NCI-H1105 treated with DMSO at 0.1 percent for 48 hours (cell line): ENCODE data around the gene CACNB2.
"Not testable (repeated sequence)": the region's sequence is repeated elsewhere in the genome, so short reads cannot be mapped to it uniquely, and the experiment has no call there.

Experiments used
- DNase-seq: peaks from one replicate; lab custom pipeline; 2025; lab: John Stamatoyannopoulos, UW

CACNB2 gene

DNA sequence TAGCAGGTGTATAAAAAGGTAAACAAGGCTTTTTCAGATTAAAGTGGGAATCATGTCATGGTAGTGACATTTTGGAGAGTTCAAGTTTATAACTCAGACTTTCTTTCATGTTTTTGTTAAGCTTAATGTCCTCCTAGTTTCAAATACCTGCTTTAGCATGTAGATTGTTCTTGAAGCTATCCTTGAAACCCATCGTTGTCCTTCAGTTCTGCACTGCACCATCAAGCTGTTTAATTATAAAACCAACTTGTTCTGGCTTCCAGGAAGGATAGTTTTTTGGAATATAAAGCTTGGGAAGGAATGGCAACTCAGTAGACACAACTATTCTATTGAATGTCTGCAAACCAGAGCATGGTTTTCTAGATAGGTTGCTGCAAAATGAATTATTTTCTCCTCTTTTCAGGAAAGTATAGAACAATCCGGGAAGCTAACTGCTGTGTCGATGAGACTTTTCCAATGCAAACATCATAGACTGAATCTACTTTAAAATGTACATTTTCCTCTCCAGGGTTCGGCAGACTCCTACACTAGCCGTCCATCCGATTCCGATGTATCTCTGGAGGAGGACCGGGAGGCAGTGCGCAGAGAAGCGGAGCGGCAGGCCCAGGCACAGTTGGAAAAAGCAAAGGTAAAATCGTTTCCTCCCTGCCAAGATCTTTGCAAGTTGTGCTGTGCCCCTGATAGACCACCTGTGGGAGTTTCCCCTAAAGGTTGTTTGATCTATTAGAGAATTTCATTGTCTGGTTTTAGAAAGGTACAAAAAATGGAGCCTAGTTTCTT is 261.4 kb downstream of the CACNB2 start:
- DNase-seq: no peak

DNA sequence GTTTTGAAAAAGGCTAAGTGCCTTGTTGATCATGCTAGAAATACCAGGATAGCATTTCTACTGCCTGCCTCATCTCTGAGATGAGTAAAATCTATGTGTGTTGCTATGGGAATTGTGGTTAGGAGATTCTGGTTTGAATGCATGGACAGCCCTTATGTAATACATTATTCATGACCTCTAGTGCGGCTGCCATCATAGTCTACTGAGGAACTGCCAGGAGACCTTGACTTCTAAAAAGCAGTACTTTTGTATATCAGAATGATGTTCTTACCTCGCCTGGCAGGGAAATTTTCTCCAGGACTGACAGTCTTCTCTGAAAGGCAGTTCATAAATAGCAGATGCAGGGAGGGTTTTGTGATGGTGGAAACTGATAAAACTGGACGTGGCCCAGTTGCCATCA is 262.6 kb downstream of the CACNB2 start:
- DNase-seq: no peak

- no peak for DNase-seq
Observed at GRCh38 chr10:18404530-18404929, 264.3 kb downstream of the CACNB2 start.

GRCh38 chr10:18406136-18406535 is 265.9 kb downstream of the CACNB2 start:
- DNase-seq: no peak

DNA sequence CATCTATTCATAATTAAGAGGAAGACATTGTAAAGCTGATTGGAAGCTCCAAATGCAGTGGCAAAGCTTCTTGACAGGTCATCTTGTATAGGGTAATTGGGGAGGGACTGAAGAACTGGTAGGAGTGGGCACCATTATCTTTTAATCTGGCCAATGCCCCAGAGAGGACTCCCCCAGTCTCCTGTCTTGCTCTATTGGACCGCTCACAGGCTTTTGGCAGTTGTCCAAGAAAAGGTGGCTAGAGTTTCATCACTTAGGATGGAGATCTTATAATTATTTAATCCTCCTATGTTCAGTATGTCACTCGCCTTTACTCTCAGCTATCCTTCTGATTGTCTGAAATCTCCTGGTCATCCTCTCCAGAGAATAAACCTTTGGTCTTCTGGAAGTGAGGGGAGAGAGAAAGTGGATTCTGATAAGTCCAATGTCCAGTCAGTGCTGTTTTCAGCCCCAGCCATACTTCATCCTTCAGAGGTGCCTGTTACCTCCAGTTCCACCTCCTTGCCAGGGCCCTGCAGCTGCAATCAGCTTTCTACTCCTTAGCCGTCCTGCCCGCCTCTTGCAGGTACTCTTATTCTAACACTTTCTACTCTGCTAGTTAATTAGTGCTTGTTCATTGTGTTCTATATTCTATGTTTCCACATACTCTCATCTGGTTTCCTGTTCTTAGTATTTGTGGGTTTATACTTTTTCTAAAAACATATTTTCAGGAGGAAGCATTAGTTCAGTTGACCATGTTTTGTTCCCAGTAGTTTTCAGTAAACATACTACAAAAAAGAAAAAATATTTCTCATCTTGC is 269.6 kb downstream of the CACNB2 start:
- DNase-seq: no peak

GRCh38 chr10:18414061-18414460 is 273.8 kb downstream of the CACNB2 start:
- no peak for DNase-seq

DNA sequence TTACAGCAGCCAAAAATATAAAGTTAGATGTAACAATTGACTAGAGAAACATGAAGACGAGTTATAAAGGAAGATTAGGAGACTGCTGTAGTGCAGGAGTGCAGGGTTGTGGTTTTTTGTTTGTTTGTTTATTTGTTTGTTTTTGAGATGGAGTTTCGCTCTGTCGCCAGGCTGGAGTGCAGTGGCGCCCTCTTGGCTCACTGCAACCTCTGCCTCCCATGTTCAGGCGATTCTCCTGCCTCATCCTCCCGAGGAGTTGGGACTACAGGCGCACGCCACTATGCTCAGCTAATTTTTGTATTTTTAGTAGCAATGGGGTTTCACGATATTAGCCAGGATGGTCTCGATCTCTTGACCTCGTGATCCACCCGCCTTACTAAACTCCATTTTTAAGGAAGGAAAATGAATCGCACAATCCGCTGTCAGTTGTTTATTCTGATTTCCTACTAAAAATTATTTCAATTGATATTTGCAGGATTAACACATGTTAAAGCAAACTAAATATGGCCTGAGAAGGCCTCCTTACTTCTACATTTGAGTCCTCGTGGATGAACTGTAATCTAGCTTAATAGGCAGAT is 277.8 kb downstream of the CACNB2 start:
- DNase-seq: no peak

DNA sequence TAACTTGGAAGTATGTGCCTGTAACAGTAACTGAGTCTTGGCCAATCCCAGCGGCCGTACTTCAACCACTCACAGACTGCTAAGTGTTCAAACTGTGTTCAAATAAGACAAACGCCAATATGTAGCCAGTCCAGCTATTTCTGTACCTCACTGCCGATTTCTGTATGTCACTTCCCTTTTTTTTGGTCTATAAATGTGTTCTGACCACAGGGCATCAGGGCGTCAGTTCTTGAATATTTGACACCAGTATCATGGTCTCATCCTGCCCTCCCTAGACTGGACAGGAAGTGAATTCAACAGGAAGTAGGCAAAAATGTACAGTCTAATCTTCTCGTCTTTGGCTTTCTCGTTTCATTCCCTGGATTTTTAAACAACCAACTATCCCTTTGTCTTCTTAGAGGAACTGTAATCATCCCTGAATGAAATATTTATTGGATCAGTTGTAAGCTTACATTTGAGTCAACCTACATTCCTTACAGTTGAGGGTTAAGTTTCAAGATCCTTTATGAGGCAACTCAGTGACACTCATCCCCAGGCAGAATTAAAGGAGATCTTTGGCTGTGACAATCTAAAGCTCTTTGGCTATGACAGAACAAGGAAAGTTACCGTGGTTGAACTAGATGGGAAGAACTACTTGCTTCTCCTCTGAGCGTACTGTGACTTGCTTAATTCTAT is 278.5 kb downstream of the CACNB2 start:
- no peak for DNase-seq

- no peak for DNase-seq
Observed at GRCh38 chr10:18419945-18420344, 279.7 kb downstream of the CACNB2 start.

- no peak for DNase-seq
Observed at GRCh38 chr10:18421726-18422293, 281.6 kb downstream of the CACNB2 start.

DNA sequence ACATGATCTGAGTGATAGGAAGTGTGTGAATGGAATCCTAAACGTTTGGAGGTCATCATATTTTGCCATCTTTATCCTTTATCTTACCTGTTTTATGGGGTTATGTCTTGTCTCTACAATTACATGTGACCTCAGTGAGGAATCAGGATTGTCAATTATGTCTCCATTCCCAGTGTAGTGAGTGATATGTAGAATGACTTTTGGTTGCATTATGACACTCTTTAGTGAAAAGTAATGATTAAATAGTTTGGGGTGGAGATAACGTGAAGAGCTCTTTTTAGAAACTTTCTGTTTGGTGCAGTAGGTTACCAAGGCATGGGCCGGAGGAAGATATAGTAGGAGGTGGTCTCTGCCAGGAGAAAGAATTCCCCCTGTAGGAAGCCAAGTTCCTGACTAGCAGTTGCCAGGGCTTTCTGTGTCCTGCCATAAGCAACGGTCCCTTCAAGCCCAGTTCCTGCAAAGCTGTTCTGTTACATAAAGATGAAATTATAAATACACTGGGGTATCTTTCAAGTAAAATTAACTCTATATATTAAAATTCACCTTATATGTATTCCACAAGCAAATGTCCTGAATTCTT is 282.9 kb downstream of the CACNB2 start:
- no peak for DNase-seq

- no peak for DNase-seq
Observed at GRCh38 chr10:18424200-18424599, 284.0 kb downstream of the CACNB2 start.

- no peak for DNase-seq
Observed at GRCh38 chr10:18429335-18429734, 289.1 kb downstream of the CACNB2 start.

DNA sequence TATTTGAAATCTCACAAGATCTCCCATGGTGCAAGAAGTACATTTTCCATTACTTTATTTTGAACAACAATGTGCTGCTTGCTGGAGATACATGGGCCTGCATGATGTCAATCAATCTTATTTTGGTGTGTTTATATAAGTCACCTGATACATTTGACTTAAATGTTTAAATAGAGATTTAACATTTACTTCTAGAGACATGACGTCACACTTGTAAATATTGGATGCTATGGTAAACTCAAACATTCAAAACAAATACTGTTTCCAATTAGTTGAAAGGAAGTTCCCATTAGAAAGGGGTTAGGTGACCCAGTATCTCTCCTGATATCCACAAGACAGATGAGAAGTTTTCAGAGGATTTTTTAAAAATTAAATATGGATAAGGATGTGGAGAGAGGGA is 296.7 kb downstream of the CACNB2 start:
- DNase-seq: no peak

GRCh38 chr10:18437486-18437885 is 297.3 kb downstream of the CACNB2 start:
- no peak for DNase-seq

- DNase-seq: no peak
Observed at GRCh38 chr10:18438361-18439126, 298.3 kb downstream of the CACNB2 start.

DNA sequence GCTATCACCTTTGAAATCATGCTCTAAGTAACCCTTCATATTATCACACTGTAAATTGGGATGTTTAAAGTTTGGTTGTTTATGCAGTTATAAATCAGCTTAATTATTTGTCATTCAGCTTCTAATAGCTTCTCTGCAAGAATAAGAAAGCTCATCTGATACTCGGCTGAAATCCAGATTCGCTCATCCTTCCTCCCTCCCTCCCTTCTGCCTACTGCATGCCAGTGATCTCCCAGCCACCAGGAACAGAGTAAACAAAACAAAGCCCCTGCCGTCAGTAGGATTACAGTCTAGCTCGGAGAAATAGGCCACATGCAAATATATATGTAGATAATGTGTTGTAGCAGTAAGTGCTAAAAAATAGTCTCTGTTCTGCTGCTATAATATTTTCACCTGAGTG is 299.4 kb downstream of the CACNB2 start:
- no peak for DNase-seq

GRCh38 chr10:18445635-18446034 is 305.4 kb downstream of the CACNB2 start:
- not testable (repeated sequence) for DNase-seq

DNA sequence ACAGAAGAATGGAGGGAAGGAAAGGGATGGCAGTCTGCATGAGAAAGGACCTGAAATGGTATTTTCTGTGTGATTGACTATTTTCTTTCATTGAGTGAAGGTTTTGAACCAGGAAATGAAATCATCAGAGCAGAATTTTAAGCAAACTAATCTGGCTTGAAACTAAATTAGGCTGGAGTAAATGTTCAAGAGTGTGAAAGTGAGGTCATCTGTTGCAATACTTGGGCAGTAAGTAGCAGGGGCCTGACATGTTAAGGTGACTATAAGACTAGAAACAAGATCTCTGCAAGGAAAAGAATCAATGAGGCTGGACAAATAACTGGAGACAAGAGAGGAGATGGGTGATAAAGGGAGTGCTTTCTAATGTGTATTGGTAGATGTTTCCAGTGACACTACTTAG is 306.0 kb downstream of the CACNB2 start:
- no peak for DNase-seq

DNA sequence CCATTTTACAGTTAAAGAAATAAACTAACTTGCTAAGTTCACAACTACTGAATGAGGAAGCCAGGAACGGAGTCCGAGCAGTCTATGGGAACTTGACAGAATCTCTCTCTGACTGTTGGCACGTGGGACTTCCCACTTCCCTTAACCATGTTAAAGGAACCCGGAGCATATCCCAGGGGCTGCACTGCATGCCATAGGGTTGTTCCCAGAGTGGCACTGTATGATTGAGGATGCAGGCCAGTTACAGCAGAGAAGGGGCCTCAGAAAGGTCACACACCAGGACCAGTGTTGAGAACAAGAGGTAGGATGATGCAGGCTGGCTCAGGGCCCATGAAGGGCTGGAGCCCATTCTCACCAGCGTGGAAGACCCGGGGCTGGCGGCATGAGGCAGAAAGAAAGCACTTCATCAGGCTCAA is 309.4 kb downstream of the CACNB2 start:
- DNase-seq: no peak

GRCh38 chr10:18450298-18450697 is 310.1 kb downstream of the CACNB2 start:
- DNase-seq: no peak
